HCT116 (cell line): Measurements from ENCODE around the gene TLR7. TPM values are rescaled to one million over a fixed set of nuclear protein-coding genes. Genes with fewer than 3 reads are reported as not detected.

Experiments
- ATAC-seq: fragments of 200-7000 bp; cut with Tn5 transposase; 2 replicates; pipeline ENCODE4 v1.9.1; 2020; ENCODE audit warnings: mild to moderate bottlenecking, moderate library complexity
- BruUV-seq: library from RNA; stranded (reverse); fragments of 400-500 nt; replicated peaks from 2 replicates; lab custom pipeline; 2021; lab: Mats Ljungman, UMichigan
- CTCF ChIA-PET: fragments of 300-600 bp; sonication (Branson Sonifier 250); formaldehyde crosslinking; loops from one replicate; lab custom pipeline; 2021; ENCODE audit warnings: antibody characterized with exemption; lab: Charles Lee
- POLR2A ChIA-PET: fragments of 300-600, 350-600 bp; sonication (Branson Sonifier 250); formaldehyde crosslinking; loops from one replicate; lab custom pipeline; 2021; ENCODE audit warnings: antibody characterized with exemption; lab: Charles Lee
- RAD21 ChIA-PET, 2 experiments: fragments of 300-600 bp; sonication (Branson Sonifier 250); formaldehyde crosslinking; loops; one replicate each; lab custom pipeline; 2023; ENCODE audit warnings: low total read pairs in 2 of 2; ENCODE audit not compliant: uncharacterized antibody in 2 of 2, unreplicated experiment in 2 of 2, low non-redundant PET in 1 of 2; lab: Charles Lee
- DNase-seq: peaks from one replicate; pipeline ENCODE4 v3.0.0-alpha.2; 2010; ENCODE audit warnings: low read depth, low spot score
- H2AFZ ChIP-seq: fragments of 200-600 bp; shearing (Covaris generic), sonication (generic); 2 replicates; pipeline ENCODE4 v1.6.1; 2017; ENCODE audit warnings: low read depth, mixed run types, mixed read lengths, antibody characterized with exemption, low read length; ENCODE audit not compliant: poor library complexity, severe bottlenecking
- H3K27ac ChIP-seq: 2 replicates; pipeline ENCODE4 v1.5.1; 2012; ENCODE audit warnings: low read depth, low read length
- H3K27me3 ChIP-seq: fragments of 200-600 bp; sonication (generic); 2 replicates; pipeline ENCODE4 v1.6.1; 2016; ENCODE audit warnings: mixed run types, low read length, mixed read lengths; ENCODE audit not compliant: insufficient read depth
- H3K36me3 ChIP-seq, 2 experiments: fragments of 200-500 bp in 1 of 2; fragments of 200-600 bp in 1 of 2; sonication (Bioruptor generic) in 1 of 2; sonication (generic) in 1 of 2; 2 replicates each; pipeline versions ENCODE4 v1.5.1 to v1.6.1; 2014 to 2016; ENCODE audit warnings: low read length in 2 of 2, inconsistent platforms in 1 of 2, mixed read lengths in 1 of 2, mixed run types in 1 of 2; ENCODE audit not compliant: insufficient read depth in 2 of 2, control insufficient read depth in 1 of 2
- H3K4me1 ChIP-seq, 2 experiments: fragments of 200-600 bp in 1 of 2; sonication (generic) in 1 of 2; 2 replicates each; pipeline versions ENCODE4 v1.5.1 to v1.6.1; 2012 to 2017; ENCODE audit warnings: low read length in 2 of 2, inconsistent platforms in 1 of 2, mild to moderate bottlenecking in 1 of 2, mixed read lengths in 1 of 2, mixed run types in 1 of 2, moderate library complexity in 1 of 2; ENCODE audit not compliant: insufficient read depth in 2 of 2, control insufficient read depth in 1 of 2
- H3K4me2 ChIP-seq: fragments of 200-600 bp; sonication (generic); 2 replicates; pipeline ENCODE4 v1.6.1; 2017; ENCODE audit warnings: mixed run types, low read length, mixed read lengths
- H3K4me3 ChIP-seq, 2 experiments: fragments of 200-600 bp in 1 of 2; sonication (generic) in 1 of 2; replicated peaks in 1 of 2; 2 replicates each; pipeline ENCODE4 v1.5.1; 2011 to 2016; ENCODE audit warnings: low read length in 2 of 2, control low read depth in 1 of 2, low read depth in 1 of 2, mild to moderate bottlenecking in 1 of 2, mixed read lengths in 1 of 2, mixed run types in 1 of 2
- H3K79me2 ChIP-seq: fragments of 200-600 bp; sonication (generic); 2 replicates; pipeline ENCODE4 v1.6.1; 2017; ENCODE audit warnings: mild to moderate bottlenecking, mixed run types, low read length, moderate library complexity, mixed read lengths; ENCODE audit not compliant: insufficient read depth
- H3K9ac ChIP-seq: fragments of 200-600 bp; sonication (generic); 2 replicates; pipeline ENCODE4 v1.6.1; 2016; ENCODE audit warnings: low read length, mixed read lengths
- H3K9me2 ChIP-seq: fragments of 200-600 bp; sonication (generic), shearing (Covaris generic); 2 replicates; pipeline ENCODE4 v1.6.1; 2017; ENCODE audit warnings: mixed run types, mild to moderate bottlenecking, moderate library complexity; ENCODE audit not compliant: insufficient read depth
- H3K9me3 ChIP-seq, 2 experiments: fragments of 200-500 bp in 1 of 2; fragments of 200-600 bp in 1 of 2; sonication (Bioruptor generic) in 1 of 2; sonication (generic) in 1 of 2; 2 replicates each; pipeline ENCODE4 v1.6.1; 2014 to 2017; ENCODE audit warnings: low read length in 2 of 2, mixed read lengths in 2 of 2, inconsistent platforms in 1 of 2, low read depth in 1 of 2, mild to moderate bottlenecking in 1 of 2, mixed run types in 1 of 2, moderate library complexity in 1 of 2; ENCODE audit not compliant: control insufficient read depth in 1 of 2, insufficient read depth in 1 of 2
- H4K20me1 ChIP-seq: fragments of 200-600 bp; sonication (generic), shearing (Covaris generic); 2 replicates; pipeline ENCODE4 v1.6.1; 2017; ENCODE audit warnings: mixed run types, mild to moderate bottlenecking, moderate library complexity; ENCODE audit not compliant: insufficient read depth
- CBX3 ChIP-seq: IDR thresholded peaks from 2 replicates; pipeline ENCODE4 v1.6.1; 2012; ENCODE audit warnings: low read depth
- EGR1 ChIP-seq: IDR thresholded peaks from 2 replicates; pipeline ENCODE4 v1.6.1; 2012; ENCODE audit warnings: low read depth
- EZH2 ChIP-seq: fragments of 200-600 bp; sonication (generic); IDR thresholded peaks from 2 replicates; pipeline ENCODE4 v1.6.1; 2017; ENCODE audit warnings: antibody characterized with exemption, mixed run types
- EZH2phosphoT487 ChIP-seq: fragments of 200-600 bp; IDR thresholded peaks from 2 replicates; pipeline ENCODE4 v1.6.1; 2018; ENCODE audit warnings: antibody characterized with exemption, borderline replicate concordance
- FOSL1 ChIP-seq: IDR thresholded peaks from 2 replicates; pipeline ENCODE4 v1.6.1; 2012; ENCODE audit warnings: low read depth
- MAX ChIP-seq: IDR thresholded peaks from 2 replicates; pipeline ENCODE4 v1.6.1; 2012
- POLR2AphosphoS5 ChIP-seq: IDR thresholded peaks from 2 replicates; pipeline ENCODE4 v1.6.1; 2011; ENCODE audit warnings: mild to moderate bottlenecking, low read depth, low read length, moderate library complexity
- SIN3A ChIP-seq: IDR thresholded peaks from 2 replicates; pipeline ENCODE4 v1.6.1; 2012; ENCODE audit warnings: low read depth
- SP1 ChIP-seq: IDR thresholded peaks from 2 replicates; pipeline ENCODE4 v1.6.1; 2012; ENCODE audit warnings: low read depth
- SRF ChIP-seq: IDR thresholded peaks from 2 replicates; pipeline ENCODE4 v1.6.1; 2012; ENCODE audit warnings: low read depth
- TCF7L2 ChIP-seq: IDR thresholded peaks from 2 replicates; pipeline ENCODE4 v1.7.0; 2011; ENCODE audit warnings: borderline replicate concordance, inconsistent platforms; ENCODE audit not compliant: insufficient read depth, insufficient read length; ENCODE audit errors: extremely low read depth
- YY1 ChIP-seq: IDR thresholded peaks from 2 replicates; pipeline ENCODE4 v1.6.1; 2011; ENCODE audit warnings: low read length, low read depth, moderate library complexity, mild to moderate bottlenecking; ENCODE audit not compliant: insufficient replicate concordance; ENCODE audit errors: extremely low read depth
- ZFX ChIP-seq: fragments of 450-650 bp; IDR thresholded peaks from 2 replicates; pipeline ENCODE4 v1.6.1; 2017
- ZNF274 ChIP-seq: fragments of 200-500 bp; sonication (Bioruptor generic); IDR thresholded peaks from 2 replicates; pipeline ENCODE4 v1.6.1; 2014; ENCODE audit warnings: mild to moderate bottlenecking, low read depth, low read length, inconsistent platforms
- intact Hi-C: fragments of 100-400 bp; cut with micrococcal nuclease; formaldehyde crosslinking; loops from 2 replicates; pipeline ENCODE4 v1.10.0; 2022
- total RNA-seq: library from RNA; stranded (reverse); gene quantifications from one replicate; pipeline ENCODE4 v1.2.1, GENCODE V29; 2021; ENCODE audit not compliant: unreplicated experiment
- TF ChIP-seq, protein P1 (sequence below): IDR thresholded peaks from 2 replicates; pipeline ENCODE4 v1.6.1; 2012; ENCODE audit warnings: low read depth
- TF ChIP-seq, protein P2 (sequence below), 3 experiments: fragments of 200-600 bp in 1 of 3; sonication (generic) in 1 of 3; IDR thresholded peaks in 2 of 3; conservative IDR thresholded peaks in 1 of 3; 2 replicates each; pipeline ENCODE4 v1.5.1; 2012 to 2017; ENCODE audit warnings: low read depth in 2 of 3, low read length in 2 of 3, antibody characterized with exemption in 1 of 3, borderline replicate concordance in 1 of 3, control low read depth in 1 of 3, mild to moderate bottlenecking in 1 of 3, mixed read lengths in 1 of 3, mixed run types in 1 of 3, moderate library complexity in 1 of 3; ENCODE audit not compliant: insufficient read depth in 1 of 3
- TF ChIP-seq, protein P3 (sequence below): IDR thresholded peaks from 2 replicates; pipeline ENCODE4 v1.6.1; 2012

Gene TLR7
- total RNA-seq, 1 experiment from 2014 or later = not detected

- no peaks in the 10 kb centered on the region for H3K27me3 ChIP-seq
- no peak overlapping the region for H3K9ac ChIP-seq
- DNase-seq (no peak), ATAC-seq (no peak)
- H2AFZ ChIP-seq = no peak overlapping the region
- BruUV-seq = no TSS peak
- intact Hi-C loops = no loop called here
- ChIA-PET RAD21 (no interaction called here), CTCF (no interaction called here), POLR2A (no interaction called here)
- H3K4me2 ChIP-seq = no peak overlapping the region
- H3K79me2 ChIP-seq = no peaks in the 10 kb centered on the region
- TF ChIP-seq FOSL1 = no peak
- no peak for TF ChIP-seq EZH2phosphoT487
- TF ChIP-seq ZNF274 = no peak
- TF ChIP-seq, protein P1, sequence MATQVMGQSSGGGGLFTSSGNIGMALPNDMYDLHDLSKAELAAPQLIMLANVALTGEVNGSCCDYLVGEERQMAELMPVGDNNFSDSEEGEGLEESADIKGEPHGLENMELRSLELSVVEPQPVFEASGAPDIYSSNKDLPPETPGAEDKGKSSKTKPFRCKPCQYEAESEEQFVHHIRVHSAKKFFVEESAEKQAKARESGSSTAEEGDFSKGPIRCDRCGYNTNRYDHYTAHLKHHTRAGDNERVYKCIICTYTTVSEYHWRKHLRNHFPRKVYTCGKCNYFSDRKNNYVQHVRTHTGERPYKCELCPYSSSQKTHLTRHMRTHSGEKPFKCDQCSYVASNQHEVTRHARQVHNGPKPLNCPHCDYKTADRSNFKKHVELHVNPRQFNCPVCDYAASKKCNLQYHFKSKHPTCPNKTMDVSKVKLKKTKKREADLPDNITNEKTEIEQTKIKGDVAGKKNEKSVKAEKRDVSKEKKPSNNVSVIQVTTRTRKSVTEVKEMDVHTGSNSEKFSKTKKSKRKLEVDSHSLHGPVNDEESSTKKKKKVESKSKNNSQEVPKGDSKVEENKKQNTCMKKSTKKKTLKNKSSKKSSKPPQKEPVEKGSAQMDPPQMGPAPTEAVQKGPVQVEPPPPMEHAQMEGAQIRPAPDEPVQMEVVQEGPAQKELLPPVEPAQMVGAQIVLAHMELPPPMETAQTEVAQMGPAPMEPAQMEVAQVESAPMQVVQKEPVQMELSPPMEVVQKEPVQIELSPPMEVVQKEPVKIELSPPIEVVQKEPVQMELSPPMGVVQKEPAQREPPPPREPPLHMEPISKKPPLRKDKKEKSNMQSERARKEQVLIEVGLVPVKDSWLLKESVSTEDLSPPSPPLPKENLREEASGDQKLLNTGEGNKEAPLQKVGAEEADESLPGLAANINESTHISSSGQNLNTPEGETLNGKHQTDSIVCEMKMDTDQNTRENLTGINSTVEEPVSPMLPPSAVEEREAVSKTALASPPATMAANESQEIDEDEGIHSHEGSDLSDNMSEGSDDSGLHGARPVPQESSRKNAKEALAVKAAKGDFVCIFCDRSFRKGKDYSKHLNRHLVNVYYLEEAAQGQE = no peak
- TF ChIP-seq SIN3A = no peak
- TF ChIP-seq MAX = no peak
- TF ChIP-seq, protein P2, sequence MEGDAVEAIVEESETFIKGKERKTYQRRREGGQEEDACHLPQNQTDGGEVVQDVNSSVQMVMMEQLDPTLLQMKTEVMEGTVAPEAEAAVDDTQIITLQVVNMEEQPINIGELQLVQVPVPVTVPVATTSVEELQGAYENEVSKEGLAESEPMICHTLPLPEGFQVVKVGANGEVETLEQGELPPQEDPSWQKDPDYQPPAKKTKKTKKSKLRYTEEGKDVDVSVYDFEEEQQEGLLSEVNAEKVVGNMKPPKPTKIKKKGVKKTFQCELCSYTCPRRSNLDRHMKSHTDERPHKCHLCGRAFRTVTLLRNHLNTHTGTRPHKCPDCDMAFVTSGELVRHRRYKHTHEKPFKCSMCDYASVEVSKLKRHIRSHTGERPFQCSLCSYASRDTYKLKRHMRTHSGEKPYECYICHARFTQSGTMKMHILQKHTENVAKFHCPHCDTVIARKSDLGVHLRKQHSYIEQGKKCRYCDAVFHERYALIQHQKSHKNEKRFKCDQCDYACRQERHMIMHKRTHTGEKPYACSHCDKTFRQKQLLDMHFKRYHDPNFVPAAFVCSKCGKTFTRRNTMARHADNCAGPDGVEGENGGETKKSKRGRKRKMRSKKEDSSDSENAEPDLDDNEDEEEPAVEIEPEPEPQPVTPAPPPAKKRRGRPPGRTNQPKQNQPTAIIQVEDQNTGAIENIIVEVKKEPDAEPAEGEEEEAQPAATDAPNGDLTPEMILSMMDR (IDR thresholded peaks at IDR 0.05 in 2 of 3, conservative IDR thresholded peaks at IDR 0.05 in 1 of 3; ENCODE audit: borderline replicate concordance in 1 of 3, insufficient read depth in 1 of 3, low read depth in 2 of 3, low read length in 2 of 3) = no peak
- TF ChIP-seq, protein P3, sequence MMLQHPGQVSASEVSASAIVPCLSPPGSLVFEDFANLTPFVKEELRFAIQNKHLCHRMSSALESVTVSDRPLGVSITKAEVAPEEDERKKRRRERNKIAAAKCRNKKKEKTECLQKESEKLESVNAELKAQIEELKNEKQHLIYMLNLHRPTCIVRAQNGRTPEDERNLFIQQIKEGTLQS = no peak
- TF ChIP-seq TCF7L2 = no peak
- no peak for TF ChIP-seq POLR2AphosphoS5
- TF ChIP-seq ZFX = no peak
- no peak for TF ChIP-seq CBX3
- TF ChIP-seq SP1 = no peak
- TF ChIP-seq EGR1 = no peak
- TF ChIP-seq SRF = no peak
- TF ChIP-seq YY1 = no peak
- TF ChIP-seq EZH2 = no peak
- no peak overlapping the region for H3K4me3 ChIP-seq
- no peaks in the 10 kb centered on the region for H3K4me1 ChIP-seq
- H3K9me3 ChIP-seq = no peaks in the 10 kb centered on the region
- H4K20me1 ChIP-seq = no peaks in the 10 kb centered on the region
- H3K9me2 ChIP-seq = no peaks in the 10 kb centered on the region
- H3K36me3 ChIP-seq = no peaks in the 10 kb centered on the region
- no peak overlapping the region for H3K27ac ChIP-seq
Observed at GRCh38 chrX:12936947-12937346, 70.1 kb downstream of the TLR7 start.
